ENCODE data around the gene TMEM117.

Gene TMEM117
- 4.3 to 54.4 (median 21.3) reads per million in 18 experiments for total RNA-seq

DNA sequence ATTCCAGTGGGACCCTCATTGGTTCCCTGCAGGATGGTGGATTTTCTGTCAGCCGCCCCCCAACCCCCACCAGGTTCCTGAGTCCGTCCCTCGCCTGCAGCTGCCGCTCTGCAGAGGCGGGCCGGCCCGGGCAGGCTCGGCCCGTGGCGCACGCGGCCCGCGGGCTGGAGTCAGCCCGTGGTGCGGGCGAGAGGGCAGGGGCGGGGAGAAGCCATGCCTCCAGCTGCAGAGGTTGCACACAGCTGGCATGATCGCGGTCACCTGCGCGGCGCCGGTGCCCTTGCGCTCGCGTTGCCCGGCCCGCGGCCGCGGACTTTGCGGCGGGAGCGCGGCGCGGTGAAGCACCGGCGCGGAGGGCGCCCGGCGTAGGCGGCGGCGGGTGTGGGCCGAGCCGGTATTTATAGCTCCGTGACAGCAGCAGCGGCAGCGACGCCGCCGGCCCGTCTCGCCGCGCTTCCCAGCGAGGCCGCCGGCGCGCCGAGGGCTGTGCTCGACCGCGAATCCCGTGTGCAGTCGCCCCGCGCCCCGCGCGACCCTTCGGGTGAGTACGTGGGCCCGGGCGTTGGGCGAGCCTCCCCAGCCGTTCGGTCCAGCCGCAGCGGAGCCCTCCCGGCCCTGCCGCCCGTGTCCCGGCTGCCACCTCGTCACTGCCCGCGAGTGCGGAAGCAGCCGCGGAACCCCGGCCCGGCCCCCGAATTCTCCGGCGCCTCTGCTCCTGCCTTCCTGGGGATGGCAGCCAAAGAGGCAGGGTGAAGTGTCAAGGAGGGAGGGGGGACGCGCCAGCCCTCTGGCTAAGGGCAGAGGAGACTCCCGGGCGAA, at the start of gene TMEM117:
Gene TMEM117 (plus strand): TSS at position 426 of the 819 bp plus-strand sequence.
- DNase-seq: peak; percentile 55 to 69

DNA sequence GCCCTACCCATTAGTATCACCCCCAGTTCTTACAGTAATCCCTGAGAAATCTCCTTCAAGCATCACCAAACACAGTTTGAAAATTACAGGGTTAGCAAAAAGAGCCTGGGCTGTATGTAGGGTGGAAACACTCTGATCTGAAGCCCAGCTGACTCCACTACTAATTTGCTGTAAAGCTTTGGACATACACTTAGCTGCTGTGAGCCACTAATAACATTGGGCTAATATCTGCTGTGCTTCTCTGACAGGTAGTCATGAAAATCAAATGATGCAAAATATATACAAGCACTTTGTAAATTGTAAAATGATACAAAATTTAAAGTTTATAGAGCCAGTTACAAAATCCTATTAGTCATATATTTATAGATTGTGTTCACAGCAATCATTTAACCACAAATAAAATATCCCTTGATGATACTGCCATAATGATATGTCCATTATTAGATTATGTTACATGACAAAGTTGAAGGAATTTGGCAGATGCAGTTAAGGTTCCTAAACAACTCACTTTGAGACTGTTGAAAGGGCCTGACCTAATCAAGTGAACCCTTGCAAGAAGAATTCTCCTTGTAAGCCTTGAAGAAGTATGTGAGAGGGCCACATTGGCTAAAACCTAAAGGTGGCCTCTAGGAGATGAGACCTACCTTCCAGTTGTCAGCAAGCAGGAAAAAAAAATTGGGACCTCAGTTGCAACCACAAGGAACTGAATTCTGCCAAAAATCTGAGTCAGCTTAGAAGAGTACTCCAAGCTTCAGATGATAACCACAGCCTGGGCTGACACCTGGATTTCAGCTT, 48.8 kb upstream of the TMEM117 start:
- no peak for DNase-seq

DNA sequence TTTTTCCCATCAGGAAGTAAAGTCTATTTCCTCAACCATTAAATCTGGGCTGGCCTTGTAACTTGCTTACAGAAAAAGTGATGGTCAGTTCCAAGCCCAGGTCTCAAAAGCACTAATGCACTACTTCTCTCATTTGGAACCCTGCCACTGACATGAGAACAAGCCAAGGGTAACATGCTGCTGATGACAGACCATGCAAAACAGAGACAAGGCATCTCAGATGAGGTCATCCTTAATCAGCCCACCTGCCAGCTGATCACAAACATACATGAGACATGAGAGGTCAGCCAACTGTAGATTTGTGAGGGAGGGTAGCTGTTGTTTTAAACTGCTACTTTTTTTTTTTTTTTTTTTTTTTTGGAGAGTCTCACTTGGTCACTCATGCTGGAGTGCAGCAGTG, 45.9 kb upstream of the TMEM117 start:
- DNase-seq: no peak

DNA sequence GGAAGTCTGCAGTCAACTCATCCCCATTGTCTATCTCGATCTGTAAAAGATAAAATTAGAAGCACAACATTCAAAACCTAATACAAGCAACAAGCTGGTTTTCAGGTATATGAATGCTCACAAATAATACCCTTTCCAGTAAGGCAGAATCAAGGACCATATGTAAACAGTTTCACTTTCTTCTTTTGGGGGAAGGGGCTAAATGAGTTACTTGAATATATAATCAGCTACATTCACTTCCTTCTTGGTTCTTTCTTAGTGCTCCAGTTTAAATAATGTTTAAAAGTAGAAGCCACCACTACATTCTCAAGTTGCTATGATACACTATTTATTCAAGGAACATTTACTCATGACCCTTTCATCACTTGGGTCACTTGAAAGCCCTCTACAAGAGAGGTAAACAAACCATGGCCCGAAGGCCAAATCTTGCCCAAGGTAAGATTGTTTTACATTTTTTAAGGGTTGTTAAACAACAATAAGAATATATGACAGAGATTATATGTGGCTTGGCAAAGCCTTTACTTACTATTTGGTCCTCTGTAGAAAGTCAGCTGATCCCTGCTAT, 40.1 kb upstream of the TMEM117 start:
- DNase-seq: no peak

DNA sequence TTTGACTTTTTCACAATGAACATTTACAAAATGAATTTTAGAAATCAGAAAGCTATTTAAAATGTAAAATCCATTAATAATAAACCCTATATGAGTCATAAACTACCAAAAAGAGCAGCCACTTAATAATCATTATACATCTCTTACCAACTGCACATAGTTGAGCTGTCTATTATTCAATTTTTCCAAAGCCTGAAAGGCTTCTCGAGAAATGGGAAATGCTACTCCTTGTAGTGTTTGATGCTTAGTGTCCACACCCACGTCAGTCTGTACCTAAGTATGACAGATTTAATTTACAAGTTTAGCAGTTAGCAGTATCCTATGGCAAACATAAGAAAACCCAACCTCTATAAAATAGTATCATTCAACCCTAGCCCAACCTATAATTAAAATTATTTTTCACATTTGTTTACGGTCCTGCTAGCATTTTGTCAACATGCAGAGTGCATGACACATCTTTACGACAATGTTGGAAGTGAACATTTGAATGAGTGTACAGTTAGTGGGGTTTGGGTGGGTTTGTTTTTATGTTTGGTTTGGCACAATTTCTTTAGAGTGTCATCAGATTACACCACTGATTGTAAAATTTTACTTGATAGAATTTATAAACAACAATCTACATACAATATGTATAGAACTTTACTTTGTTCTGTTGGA, 38.2 kb upstream of the TMEM117 start:
- DNase-seq: no peak

DNA sequence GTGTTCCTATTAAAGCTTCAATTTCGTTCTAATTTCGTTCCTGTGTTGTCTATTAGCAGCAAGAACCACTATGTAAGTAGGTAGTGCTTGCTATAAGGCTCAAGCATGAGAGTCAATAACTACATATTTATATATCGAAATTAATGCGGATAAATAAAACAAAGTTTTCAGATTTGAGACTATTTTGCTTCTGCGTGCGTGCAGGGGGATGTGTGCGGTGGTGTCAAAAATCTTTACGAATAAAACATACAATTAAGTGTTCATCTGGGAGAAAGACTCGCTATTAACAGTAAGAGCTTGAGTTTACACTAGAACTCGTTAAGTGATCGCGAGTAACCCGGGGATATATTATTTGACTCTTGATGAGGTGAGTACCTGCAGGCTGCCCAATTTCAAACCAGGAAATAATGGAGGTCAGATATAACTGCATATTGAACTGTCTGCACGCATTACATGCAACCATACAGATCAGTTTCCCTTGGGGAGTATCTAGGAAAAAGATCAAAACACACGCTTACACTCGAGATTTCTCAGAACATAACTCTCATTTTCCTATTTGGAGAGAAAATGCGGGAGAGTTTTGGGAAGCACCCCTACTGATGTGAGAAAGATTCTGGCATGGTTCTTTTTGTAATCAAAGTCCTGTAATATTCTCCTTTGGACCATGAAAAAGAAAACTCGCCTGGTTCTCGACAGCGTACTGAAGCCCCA, 30.6 kb upstream of the TMEM117 start:
- no peak for DNase-seq

DNA sequence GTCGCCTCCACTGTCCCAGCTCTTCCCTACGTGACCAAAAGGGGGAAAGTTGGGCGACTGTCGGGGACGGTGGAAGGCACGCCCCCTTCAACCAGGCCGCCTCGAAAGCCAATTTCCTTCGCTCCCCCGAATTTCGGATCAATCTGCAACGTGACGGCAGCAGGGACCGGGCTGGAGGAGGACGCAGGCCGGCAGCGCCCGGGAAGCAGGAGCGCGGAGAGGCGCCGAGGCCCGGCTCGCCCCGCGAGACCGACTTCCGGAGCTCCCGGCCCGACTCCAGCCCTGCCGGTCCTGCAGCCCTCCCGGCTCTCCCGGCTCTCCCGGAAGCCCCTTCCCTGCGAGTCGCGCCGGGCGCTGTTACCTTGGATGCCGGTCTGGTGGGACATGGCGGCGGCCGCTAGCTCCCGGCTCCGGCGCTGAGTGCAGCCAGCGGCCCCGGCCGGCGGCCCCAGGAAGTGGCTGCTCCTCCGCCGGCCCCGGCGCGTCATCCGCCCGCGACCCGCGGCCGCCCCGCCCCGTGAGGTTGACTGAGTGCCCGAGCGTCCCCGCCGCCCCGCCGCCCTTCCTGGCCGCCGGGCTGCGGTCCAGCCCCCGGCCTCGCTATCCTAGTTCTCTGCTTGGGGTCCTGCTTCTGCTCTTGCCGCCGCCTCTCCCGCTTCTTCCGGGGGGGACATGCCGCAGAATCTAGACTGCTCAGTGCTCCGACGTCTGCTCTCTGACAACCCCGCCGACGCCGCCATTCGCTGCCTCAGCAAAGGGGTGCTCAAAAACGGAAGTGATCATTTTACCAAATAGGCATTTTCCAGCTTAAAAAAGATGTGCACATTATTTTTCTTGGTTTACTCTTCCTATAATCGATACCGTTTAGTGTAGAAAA, 29.8 kb upstream of the TMEM117 start, which contains the start of gene TWF1:
Gene TWF1 (minus strand): TSS at position 458 of the 877 bp plus-strand sequence. CDS start 72 bp downstream, at position 386.
- DNase-seq: peak; percentile 83 to 90

DNA sequence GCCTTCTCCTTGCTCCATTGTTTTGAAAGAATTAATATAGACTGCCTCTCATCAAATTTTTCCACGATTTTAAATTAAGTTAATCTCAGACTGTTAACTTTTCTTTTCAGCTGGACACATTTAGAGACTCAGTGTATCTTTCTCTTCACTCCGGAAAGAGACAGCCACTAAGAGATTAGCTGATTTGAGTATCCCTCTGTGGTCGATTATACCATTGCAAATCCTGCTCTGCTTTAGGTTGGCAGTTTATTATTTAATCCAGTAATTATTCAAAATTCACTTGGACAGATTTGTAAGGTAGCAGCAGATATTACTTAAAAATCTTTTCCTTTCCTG, 29.2 kb upstream of the TMEM117 start:
- DNase-seq: no peak

DNA sequence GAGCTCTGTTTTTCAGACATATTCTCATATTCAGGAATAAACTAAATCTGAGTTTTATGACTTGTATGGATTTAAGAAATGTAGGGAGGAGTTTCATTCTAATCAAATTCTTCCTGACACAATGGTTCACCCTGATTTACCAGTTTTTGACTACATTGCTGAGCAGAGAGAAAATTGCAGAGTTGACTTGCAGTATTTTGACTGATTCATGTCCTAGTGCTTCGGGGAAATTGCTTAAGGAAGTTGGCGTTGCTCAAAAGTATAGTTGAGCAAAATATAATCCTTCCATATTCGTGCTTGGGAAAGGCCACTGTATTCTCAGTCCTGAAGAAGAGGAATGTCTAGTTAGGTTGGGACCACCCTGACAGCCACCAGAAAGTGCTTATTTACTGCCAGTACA, 28.5 kb upstream of the TMEM117 start:
- peak; percentile 68 to 74 for DNase-seq

DNA sequence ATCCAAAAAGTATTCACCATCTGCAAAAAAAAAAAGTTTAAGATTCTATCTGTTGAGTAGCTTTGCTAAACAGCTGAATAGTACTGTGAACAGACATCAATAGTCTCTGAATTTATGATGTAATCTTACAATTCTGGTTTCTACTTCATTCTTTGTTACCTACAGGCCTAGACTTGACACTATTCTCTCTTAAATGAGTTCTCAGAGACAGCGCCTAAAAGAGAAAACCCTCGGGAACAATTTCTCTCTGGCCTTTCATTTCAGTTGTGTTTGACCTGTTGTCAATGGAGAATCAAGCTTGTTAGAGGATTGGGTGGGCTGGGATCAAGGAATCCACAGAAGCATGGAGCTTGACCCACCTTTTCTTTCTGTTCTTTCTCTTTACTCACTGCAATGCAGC, 23.8 kb upstream of the TMEM117 start:
- DNase-seq: no peak

DNA sequence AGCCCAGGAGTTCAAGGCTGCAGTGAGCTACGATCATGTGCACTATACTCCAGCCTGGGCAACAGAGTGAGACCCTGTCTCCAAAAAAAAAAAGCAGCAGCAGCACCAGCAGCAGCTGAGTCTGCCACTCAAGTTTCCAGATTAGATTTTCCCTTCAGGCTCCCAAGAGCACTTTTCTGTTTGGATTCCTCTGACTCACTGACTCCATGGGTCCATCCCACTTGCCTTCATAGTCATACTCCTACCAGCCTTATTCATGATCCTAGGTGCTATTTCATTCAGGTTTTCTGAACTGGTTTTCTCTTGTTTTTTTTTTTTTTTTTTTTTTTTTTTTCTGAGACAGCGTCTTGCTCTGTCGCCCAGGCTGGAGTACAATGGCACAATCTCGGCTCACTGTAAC, 23.0 kb upstream of the TMEM117 start:
- no peak for DNase-seq

DNA sequence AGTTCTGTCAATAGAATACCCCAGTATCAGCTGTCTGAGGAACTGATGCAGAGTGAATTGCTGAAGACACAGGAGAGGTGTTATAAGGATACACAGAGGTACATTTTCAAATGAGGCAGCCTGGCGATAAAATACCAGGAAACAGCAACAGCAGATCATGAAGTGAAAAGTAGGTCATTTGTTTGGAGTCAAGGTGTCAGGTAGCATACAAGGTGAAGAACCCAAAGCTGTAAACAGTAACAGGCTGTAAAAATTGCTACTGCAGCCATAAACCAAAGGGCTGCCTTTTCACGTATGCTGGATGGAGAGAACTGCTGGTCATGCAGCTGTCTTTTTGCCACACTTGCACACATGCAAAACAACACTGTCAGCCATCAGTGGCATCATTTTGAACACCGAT, 20.5 kb upstream of the TMEM117 start:
- DNase-seq: no peak

DNA sequence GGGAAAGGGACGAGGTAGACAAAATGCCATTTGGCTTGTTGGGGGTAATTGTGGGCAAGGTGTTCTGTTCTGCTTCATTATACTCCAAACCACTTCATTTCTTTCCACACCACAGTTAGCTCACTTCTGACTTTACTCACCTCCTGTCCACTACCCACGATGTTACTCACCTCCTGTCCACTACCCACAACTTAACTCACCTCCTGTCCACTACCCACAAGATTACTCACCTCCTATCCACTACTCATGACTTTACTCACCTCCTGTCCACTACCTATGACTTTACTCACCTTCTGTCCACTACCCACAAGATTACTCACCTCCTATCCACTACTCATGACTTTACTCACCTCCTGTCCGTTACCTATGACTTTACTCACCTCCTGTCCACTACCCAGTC, 19.7 kb upstream of the TMEM117 start:
- DNase-seq: no peak

DNA sequence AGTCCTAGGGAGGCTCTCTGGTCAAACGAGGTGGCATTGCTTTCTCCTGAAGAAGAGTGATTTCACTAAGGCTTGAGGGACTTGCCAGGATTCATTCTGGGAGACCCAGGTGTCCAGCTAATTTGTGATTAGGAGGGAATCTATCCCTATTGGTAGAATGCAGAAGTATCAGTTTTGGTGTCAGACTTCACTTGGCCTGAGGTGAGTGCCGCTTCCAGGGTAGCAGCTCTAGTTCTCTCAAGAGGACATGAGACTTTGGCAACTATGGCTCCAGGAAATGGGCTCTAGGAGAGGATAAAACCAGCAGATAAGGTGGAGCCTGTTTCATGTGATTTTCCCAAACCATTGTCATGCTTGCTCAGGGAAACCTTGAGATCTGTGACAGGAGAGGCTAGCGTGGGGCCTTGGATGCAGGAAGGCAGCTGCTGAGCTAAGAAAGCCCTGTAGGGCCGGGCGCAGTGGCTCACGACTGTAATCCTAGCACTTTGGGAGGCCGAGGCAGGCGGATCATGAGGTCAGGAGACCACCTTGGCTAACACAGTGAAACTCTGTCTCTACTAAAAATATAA, 11.6 kb upstream of the TMEM117 start:
- no peak for DNase-seq

DNA sequence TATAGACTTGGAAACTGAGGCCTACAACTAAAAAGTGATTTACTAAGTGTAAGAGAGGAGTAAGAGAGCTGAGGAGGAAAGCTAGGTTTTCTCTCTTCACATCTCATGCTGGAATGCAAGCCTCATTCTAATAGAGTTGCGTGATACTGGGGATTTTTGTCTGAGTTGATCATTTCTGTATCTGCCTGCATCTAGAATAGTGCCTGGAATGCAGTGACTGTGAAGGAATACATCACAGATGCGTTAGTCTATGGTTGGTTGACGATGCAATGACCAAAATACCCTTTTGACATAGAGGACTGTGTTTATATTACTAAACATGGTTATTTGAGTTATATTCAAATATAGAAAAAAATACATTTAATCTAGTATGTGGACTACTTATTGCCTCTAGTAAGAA, 9.2 kb upstream of the TMEM117 start:
- DNase-seq: no peak

DNA sequence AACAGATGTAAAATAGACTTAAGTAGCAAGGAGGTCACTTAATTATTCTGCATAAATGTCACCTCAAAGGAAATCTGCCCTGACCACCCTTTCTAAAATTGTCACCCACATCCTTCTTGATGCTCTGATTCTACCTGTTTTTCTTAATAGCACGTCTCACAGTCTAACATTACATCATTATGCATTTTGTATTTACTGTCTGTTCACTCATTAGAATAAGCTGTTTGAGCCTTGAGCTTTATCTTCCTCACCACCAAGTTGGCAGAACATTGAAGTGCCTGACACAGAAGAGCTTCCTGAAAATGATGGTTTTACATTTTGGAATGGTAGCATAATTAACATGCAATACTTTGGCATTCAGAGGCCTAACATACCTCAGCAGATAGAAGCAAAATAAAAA, 8.8 kb upstream of the TMEM117 start:
- no peak for DNase-seq

DNA sequence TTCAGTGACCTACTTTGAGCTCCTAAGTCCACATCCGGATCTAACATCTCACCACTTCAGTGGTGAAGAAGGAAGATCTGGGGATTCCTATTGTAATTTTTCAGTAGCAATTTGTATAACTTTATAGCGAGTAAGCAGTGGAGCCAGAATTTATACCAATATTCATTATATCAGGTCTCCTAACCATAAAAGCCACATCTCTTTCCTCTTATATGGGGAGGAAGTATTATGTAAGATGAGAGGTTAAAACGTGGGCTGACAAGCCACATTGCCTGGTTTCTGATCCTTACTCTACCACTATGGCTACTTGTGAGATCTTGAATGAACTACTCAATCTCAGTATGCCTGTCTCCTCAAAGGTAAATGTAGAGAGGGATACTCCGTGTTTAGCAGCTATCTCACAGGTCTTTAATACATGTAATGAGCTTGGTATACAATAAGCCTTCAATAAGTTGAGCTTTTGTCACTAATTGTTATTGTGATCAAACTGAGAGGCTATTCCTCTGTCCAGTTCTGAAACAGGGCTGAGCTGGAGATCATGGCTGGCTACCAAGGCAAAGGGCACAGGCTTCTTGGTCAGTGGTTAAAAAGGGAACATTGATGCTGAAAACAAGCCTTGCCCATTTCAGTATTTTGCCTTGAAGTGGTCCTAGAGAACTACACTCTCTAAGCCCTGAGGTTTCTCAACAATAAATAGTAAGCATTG, 3.3 kb upstream of the TMEM117 start:
- DNase-seq: peak; percentile 63 to 65

DNA sequence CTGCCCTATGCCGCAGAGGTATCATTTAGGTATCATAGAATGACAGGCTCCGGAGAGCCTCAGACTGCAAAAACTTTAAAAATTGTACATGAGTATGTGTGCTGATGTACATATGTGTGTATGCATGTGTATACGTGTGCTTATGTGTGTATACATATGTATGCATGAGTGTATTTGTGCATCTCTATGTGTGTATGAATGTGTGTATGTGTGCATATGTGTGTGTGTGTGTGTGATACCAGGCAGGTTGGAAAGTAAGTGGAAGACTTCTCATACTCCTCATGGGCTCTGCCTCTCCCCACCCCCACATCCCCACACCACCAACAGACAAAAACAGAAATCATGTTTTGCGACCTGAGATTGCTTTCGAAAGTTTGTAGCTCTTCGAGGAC, 621 bp upstream of the TMEM117 start:
- no peak for DNase-seq

DNA sequence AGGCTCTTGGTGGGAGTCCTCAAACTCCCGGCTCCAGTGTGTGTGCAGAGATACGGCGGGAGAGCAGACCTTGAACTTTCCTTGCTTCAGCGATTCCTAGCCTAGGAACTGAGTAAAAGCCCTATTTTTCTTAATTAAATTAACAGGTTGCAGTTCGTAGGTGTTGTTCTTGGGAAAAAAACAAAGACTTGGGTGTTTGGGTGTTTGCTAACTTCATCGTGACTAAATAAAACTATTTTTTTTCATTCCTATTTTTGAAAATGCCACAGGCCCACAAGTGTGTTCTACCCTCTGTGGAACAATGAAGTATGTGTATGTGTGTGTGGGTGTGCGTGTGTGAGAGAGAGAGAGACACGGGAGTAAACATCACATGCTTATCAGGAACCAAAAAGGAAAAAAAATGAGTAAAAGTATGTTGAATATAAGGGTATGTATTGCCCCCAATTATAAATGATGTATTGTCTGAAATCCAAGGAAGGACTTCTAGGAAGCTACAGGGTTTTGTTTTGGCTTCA, 651 bp downstream of the TMEM117 start:
- peak; percentile 56 to 57 for DNase-seq

DNA sequence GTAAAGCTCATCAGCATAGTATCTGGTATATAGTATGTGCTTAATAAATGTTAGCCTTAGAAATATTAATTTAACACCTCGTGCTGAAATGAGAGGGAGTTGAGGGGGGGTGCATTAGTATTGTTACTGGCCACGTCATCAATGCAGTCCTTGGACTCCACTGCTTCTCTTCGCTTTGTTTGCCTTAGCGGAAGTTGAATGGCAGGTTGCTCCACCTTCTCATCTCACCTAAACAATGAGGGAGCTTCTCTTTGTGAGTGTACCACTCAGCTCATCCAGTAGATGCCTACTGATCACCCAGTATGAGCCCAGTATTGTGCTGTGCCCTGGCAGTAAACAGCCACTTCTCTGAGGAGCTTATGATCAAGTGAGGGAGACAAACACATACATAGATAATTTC, 4.5 kb downstream of the TMEM117 start:
- DNase-seq: no peak
